ENCODE data around the gene ITGB2. TPM values are rescaled to one million over a fixed set of nuclear protein-coding genes. Genes with fewer than 3 reads are reported as not detected.

ITGB2 gene
- total RNA-seq, 1 experiment from 2014 or later: 1.5 TPM

DNA sequence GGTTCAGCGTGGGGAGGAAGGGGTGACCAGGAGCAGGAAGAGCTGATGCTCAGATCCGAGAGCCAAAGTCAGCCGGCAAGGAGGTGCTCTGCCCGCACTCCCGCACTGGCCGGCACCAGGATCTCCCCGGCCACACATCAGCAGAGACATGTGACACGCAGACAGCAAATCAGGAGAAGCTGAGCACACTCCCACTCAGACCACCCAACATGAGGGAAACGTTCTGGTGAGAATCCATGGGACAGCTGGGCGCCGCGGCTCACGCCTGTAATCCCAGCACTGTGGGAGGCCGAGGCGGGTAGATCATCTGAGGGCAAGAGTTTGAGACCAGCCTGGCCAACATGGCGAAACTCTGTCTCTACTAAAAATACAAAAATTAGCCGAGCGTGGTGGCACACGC is 28.6 kb downstream of the ITGB2 start:
- Histone ChIP-seq H3K27me3 (ENCODE audit: insufficient read depth, low read length) (no peaks in the 10 kb centered on the region), H3K27ac (ENCODE audit: low read depth, low read length) (no peak overlapping the region), H2AFZ (ENCODE audit: low read depth, low read length, poor library complexity, severe bottlenecking) (no peak overlapping the region), H3K9me2 (ENCODE audit: insufficient read depth) (no peaks in the 10 kb centered on the region), H4K20me1 (ENCODE audit: insufficient read depth) (no peaks in the 10 kb centered on the region), H3K9ac (ENCODE audit: low read length) (no peak overlapping the region), H3K4me3 (replicated peaks in 1 of 2; ENCODE audit: low read depth in 1 of 2, low read length in 2 of 2) (no peak overlapping the region), H3K79me2 (ENCODE audit: insufficient read depth, low read length) (no peaks in the 10 kb centered on the region), H3K4me2 (ENCODE audit: low read length) (no peak overlapping the region), H3K4me1 (ENCODE audit: control insufficient read depth in 1 of 2, insufficient read depth in 2 of 2, low read length in 2 of 2) (no peaks in the 10 kb centered on the region), H3K9me3 (ENCODE audit: control insufficient read depth in 1 of 2, insufficient read depth in 1 of 2, low read depth in 1 of 2, low read length in 2 of 2) (no peaks in the 10 kb centered on the region), H3K36me3 (ENCODE audit: control insufficient read depth in 1 of 2, insufficient read depth in 2 of 2, low read length in 2 of 2) (no peaks in the 10 kb centered on the region)
- CTCF ChIA-PET: interaction anchor here (0.6 to 2.3 kb wide), 11 partner anchors 14 to 248 kb away, joined by 3 to 22 read pairs (median 4); partner anchors contain the start of genes PTTG1IP and UBE2G2
- ATAC-seq (no peak), DNase-seq (ENCODE audit: low read depth, low spot score) (no peak)
- POLR2A ChIA-PET: no interaction called here
- RAD21 ChIA-PET (ENCODE audit: low non-redundant PET in 1 of 2, low total read pairs in 2 of 2, uncharacterized antibody in 2 of 2, unreplicated experiment in 2 of 2): interaction anchor here in 1 of 2 experiments (0.6 kb wide), 1 partner anchor 202 kb away, joined by 3 read pairs; no protein-coding TSS in a partner anchor
- BruUV-seq (replicated peaks): no TSS peak
- intact Hi-C loops (cut with micrococcal nuclease): loop anchor here (5.0 kb wide), 1 partner anchor 35 kb away; no protein-coding TSS in a partner anchor
- no peak for TF ChIP-seq SRF (IDR thresholded peaks at IDR 0.05; ENCODE audit: low read depth)
- TF ChIP-seq YY1 (IDR thresholded peaks at IDR 0.05; ENCODE audit: extremely low read depth, insufficient replicate concordance, low read depth, low read length): no peak
- TF ChIP-seq, protein P1, sequence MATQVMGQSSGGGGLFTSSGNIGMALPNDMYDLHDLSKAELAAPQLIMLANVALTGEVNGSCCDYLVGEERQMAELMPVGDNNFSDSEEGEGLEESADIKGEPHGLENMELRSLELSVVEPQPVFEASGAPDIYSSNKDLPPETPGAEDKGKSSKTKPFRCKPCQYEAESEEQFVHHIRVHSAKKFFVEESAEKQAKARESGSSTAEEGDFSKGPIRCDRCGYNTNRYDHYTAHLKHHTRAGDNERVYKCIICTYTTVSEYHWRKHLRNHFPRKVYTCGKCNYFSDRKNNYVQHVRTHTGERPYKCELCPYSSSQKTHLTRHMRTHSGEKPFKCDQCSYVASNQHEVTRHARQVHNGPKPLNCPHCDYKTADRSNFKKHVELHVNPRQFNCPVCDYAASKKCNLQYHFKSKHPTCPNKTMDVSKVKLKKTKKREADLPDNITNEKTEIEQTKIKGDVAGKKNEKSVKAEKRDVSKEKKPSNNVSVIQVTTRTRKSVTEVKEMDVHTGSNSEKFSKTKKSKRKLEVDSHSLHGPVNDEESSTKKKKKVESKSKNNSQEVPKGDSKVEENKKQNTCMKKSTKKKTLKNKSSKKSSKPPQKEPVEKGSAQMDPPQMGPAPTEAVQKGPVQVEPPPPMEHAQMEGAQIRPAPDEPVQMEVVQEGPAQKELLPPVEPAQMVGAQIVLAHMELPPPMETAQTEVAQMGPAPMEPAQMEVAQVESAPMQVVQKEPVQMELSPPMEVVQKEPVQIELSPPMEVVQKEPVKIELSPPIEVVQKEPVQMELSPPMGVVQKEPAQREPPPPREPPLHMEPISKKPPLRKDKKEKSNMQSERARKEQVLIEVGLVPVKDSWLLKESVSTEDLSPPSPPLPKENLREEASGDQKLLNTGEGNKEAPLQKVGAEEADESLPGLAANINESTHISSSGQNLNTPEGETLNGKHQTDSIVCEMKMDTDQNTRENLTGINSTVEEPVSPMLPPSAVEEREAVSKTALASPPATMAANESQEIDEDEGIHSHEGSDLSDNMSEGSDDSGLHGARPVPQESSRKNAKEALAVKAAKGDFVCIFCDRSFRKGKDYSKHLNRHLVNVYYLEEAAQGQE (IDR thresholded peaks at IDR 0.05; ENCODE audit: low read depth): no peak
- no peak for TF ChIP-seq SP1 (IDR thresholded peaks at IDR 0.05; ENCODE audit: low read depth)
- no peak for TF ChIP-seq SIN3A (IDR thresholded peaks at IDR 0.05; ENCODE audit: low read depth)
- TF ChIP-seq POLR2AphosphoS5 (IDR thresholded peaks at IDR 0.05; ENCODE audit: low read depth, low read length): no peak
- TF ChIP-seq FOSL1 (IDR thresholded peaks at IDR 0.05; ENCODE audit: low read depth): no peak
- TF ChIP-seq, protein P2, sequence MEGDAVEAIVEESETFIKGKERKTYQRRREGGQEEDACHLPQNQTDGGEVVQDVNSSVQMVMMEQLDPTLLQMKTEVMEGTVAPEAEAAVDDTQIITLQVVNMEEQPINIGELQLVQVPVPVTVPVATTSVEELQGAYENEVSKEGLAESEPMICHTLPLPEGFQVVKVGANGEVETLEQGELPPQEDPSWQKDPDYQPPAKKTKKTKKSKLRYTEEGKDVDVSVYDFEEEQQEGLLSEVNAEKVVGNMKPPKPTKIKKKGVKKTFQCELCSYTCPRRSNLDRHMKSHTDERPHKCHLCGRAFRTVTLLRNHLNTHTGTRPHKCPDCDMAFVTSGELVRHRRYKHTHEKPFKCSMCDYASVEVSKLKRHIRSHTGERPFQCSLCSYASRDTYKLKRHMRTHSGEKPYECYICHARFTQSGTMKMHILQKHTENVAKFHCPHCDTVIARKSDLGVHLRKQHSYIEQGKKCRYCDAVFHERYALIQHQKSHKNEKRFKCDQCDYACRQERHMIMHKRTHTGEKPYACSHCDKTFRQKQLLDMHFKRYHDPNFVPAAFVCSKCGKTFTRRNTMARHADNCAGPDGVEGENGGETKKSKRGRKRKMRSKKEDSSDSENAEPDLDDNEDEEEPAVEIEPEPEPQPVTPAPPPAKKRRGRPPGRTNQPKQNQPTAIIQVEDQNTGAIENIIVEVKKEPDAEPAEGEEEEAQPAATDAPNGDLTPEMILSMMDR (IDR thresholded peaks at IDR 0.05 in 2 of 3, conservative IDR thresholded peaks at IDR 0.05 in 1 of 3; ENCODE audit: borderline replicate concordance in 1 of 3, insufficient read depth in 1 of 3, low read depth in 2 of 3, low read length in 2 of 3): no peak
- TF ChIP-seq, protein P3, sequence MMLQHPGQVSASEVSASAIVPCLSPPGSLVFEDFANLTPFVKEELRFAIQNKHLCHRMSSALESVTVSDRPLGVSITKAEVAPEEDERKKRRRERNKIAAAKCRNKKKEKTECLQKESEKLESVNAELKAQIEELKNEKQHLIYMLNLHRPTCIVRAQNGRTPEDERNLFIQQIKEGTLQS (IDR thresholded peaks at IDR 0.05): no peak
- no peak for TF ChIP-seq EZH2 (IDR thresholded peaks at IDR 0.05)
- TF ChIP-seq JUND (IDR thresholded peaks at IDR 0.05): no peak
- no peak for TF ChIP-seq CBX3 (IDR thresholded peaks at IDR 0.05; ENCODE audit: low read depth)
- TF ChIP-seq ZFX (IDR thresholded peaks at IDR 0.05): no peak
- no peak for TF ChIP-seq ZNF274 (IDR thresholded peaks at IDR 0.05; ENCODE audit: low read depth, low read length)
- TF ChIP-seq EZH2phosphoT487 (IDR thresholded peaks at IDR 0.05; ENCODE audit: borderline replicate concordance): no peak
- TF ChIP-seq, protein P4, sequence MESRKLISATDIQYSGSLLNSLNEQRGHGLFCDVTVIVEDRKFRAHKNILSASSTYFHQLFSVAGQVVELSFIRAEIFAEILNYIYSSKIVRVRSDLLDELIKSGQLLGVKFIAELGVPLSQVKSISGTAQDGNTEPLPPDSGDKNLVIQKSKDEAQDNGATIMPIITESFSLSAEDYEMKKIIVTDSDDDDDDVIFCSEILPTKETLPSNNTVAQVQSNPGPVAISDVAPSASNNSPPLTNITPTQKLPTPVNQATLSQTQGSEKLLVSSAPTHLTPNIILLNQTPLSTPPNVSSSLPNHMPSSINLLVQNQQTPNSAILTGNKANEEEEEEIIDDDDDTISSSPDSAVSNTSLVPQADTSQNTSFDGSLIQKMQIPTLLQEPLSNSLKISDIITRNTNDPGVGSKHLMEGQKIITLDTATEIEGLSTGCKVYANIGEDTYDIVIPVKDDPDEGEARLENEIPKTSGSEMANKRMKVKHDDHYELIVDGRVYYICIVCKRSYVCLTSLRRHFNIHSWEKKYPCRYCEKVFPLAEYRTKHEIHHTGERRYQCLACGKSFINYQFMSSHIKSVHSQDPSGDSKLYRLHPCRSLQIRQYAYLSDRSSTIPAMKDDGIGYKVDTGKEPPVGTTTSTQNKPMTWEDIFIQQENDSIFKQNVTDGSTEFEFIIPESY (IDR thresholded peaks at IDR 0.05; ENCODE audit: extremely low read depth, insufficient replicate concordance, low read length): no peak
- no peak for TF ChIP-seq CEBPB (IDR thresholded peaks at IDR 0.05; ENCODE audit: low read depth)
- TF ChIP-seq RAD21 (IDR thresholded peaks at IDR 0.05; ENCODE audit: low read depth): no peak
- no peak for TF ChIP-seq TCF7L2 (IDR thresholded peaks at IDR 0.05; ENCODE audit: borderline replicate concordance, extremely low read depth, insufficient read depth, insufficient read length)
- no peak for TF ChIP-seq EGR1 (IDR thresholded peaks at IDR 0.05; ENCODE audit: low read depth)
